ENCODE measurements around the gene VILL.

- TF ChIP-seq CTCF (IDR thresholded peaks at IDR 0.05; ENCODE audit: low read depth, low read length) (no peak), EZH2phosphoT487 (IDR thresholded peaks at IDR 0.05; ENCODE audit: low read depth) (no peak)
Measured at GRCh38 chr3:38000965-38001455, 10.4 kb downstream of the VILL start.

Measured in OCI-LY3 (cell line).